Activated gamma-delta T cell treated with Interleukin-2 at 50 U/mL for 16 hours (primary cell): ENCODE results near the gene YKT6.

ENCODE experiments used
- DNase-seq: peaks from one replicate; pipeline ENCODE4 v3.0.0-alpha.2; 2020

The YKT6 gene

GRCh38 chr7:44220358-44221112, 19.8 kb downstream of the YKT6 start:
- DNase-seq = no peak

- DNase-seq = no peak
These were observed 20.5 kb downstream of the YKT6 start for GRCh38 chr7:44221231-44221791.

GRCh38 chr7:44222074-44222473, 21.3 kb downstream of the YKT6 start:
- DNase-seq = no peak

GRCh38 chr7:44222776-44223261, 22.0 kb downstream of the YKT6 start:
- DNase-seq = no peak

- no peak for DNase-seq
These were observed 22.7 kb downstream of the YKT6 start for GRCh38 chr7:44223362-44224079.

- DNase-seq = no peak
These were observed 23.5 kb downstream of the YKT6 start for GRCh38 chr7:44224080-44224973.

GRCh38 chr7:44224974-44225565, 24.3 kb downstream of the YKT6 start:
- no peak for DNase-seq

- DNase-seq = no peak
These were observed 25.0 kb downstream of the YKT6 start for GRCh38 chr7:44225566-44226395.

GRCh38 chr7:44226396-44226753, 25.6 kb downstream of the YKT6 start:
- no peak for DNase-seq

GRCh38 chr7:44227911-44228310, 27.1 kb downstream of the YKT6 start:
- no peak for DNase-seq

GRCh38 chr7:44228571-44229350, 28.0 kb downstream of the YKT6 start:
- DNase-seq = no peak

- DNase-seq = no peak
These were observed 28.8 kb downstream of the YKT6 start for GRCh38 chr7:44229546-44230105.

GRCh38 chr7:44230286-44230685, 29.5 kb downstream of the YKT6 start:
- DNase-seq = no peak

GRCh38 chr7:44231088-44231487, 30.3 kb downstream of the YKT6 start:
- DNase-seq = no peak

- no peak for DNase-seq
These were observed 31.6 kb downstream of the YKT6 start for GRCh38 chr7:44232396-44232795.

GRCh38 chr7:44232901-44233715, 32.3 kb downstream of the YKT6 start:
- no peak for DNase-seq

- DNase-seq = no peak
These were observed 34.3 kb downstream of the YKT6 start for GRCh38 chr7:44235066-44235465.

GRCh38 chr7:44235582-44236332, 35.0 kb downstream of the YKT6 start:
- no peak for DNase-seq

- DNase-seq = no peak
These were observed 35.6 kb downstream of the YKT6 start for GRCh38 chr7:44236333-44236728.
